LNCAP (cell line): ENCODE results near the gene LIMA1.

Source experiments
- CTCF ChIP-seq: fragments of 450-650 bp; IDR thresholded peaks from 2 replicates; pipeline ENCODE4 v1.5.1; 2017; ENCODE audit warnings: mild to moderate bottlenecking

LIMA1 gene

GRCh38 chr12:50192236-50192635 is 91.1 kb downstream of the LIMA1 start:
- no peak for TF ChIP-seq CTCF

- TF ChIP-seq CTCF, result no peak
Measured at GRCh38 chr12:50190859-50191258, 92.5 kb downstream of the LIMA1 start.

GRCh38 chr12:50188875-50189575 is 94.3 kb downstream of the LIMA1 start:
- TF ChIP-seq CTCF, result no peak

GRCh38 chr12:50188241-50188781 is 95.0 kb downstream of the LIMA1 start:
- no peak for TF ChIP-seq CTCF

- no peak for TF ChIP-seq CTCF
Measured at GRCh38 chr12:50187084-50187900, 96.0 kb downstream of the LIMA1 start.

- TF ChIP-seq CTCF, result no peak
Measured at GRCh38 chr12:50186681-50187080, 96.6 kb downstream of the LIMA1 start.

- no peak for TF ChIP-seq CTCF
Measured at GRCh38 chr12:50185970-50186663, 97.2 kb downstream of the LIMA1 start.
